Peyer's patch (tissue), 4 donors: ENCODE results near the gene SOBP. TPM values are rescaled to one million over a fixed set of nuclear protein-coding genes. Genes with fewer than 3 reads are reported as not detected.
A peak's percentile ranks its signal among the peaks of the same experiment; 100 is the strongest.

ENCODE experiments used
- DNase-seq, 3 donors: peaks; one replicate each; pipeline ENCODE4 v3.0.0-alpha.2; 2017 to 2019
- H3K27ac ChIP-seq, 4 donors: fragments of 200-600 bp; sonication (generic); one replicate each; pipeline ENCODE4 v1.5.1; 2016 to 2019
- H3K27me3 ChIP-seq, 2 donors: fragments of 200-600 bp; sonication (generic); one replicate each; pipeline ENCODE4 v1.5.1; 2019
- H3K36me3 ChIP-seq, 3 donors: fragments of 200-600 bp; sonication (generic); one replicate each; pipeline ENCODE4 v1.5.1; 2016 to 2019
- H3K4me1 ChIP-seq, 4 donors: fragments of 200-600 bp; sonication (generic); one replicate each; pipeline ENCODE4 v1.5.1; 2016 to 2019
- H3K4me3 ChIP-seq, 4 donors: fragments of 200-600 bp; sonication (generic); 1 replicate in 3 of 4; 2 replicates in 1 of 4; pipeline ENCODE4 v1.5.1; 2016 to 2019; ENCODE audit warnings: mild to moderate bottlenecking in 1 of 4
- H3K9me3 ChIP-seq, 4 donors: fragments of 200-600 bp; sonication (generic); one replicate each; pipeline ENCODE4 v1.5.1; 2016 to 2019; ENCODE audit warnings: mild to moderate bottlenecking in 1 of 4
- POLR2A ChIP-seq, 2 donors: fragments of 450-650 bp; IDR thresholded peaks; one replicate each; pipeline ENCODE4 v1.5.1; 2017; ENCODE audit warnings: antibody characterized with exemption in 2 of 2, mild to moderate bottlenecking in 2 of 2, moderate library complexity in 2 of 2
- total RNA-seq, 4 donors: library from RNA; depleted of rRNA; stranded (reverse); fragments of >200 nt; gene quantifications; one replicate each; pipeline ENCODE4 v1.1.0, GENCODE V29; 2016
- TF ChIP-seq, protein P1 (sequence below), 6 experiments: fragments of 450-650 bp in 4 of 6; fragments of 200-600 bp in 2 of 6; sonication (generic) in 1 of 6; IDR thresholded peaks; one replicate each; pipeline ENCODE4 v1.5.1; 2017 to 2019; ENCODE audit warnings: antibody characterized with exemption in 6 of 6, mild to moderate bottlenecking in 3 of 6, moderate library complexity in 1 of 6

The SOBP gene
- total RNA-seq, 4 donors from 2014 or later, result 0.35 to 13.2 (median 1.8) TPM

DNA sequence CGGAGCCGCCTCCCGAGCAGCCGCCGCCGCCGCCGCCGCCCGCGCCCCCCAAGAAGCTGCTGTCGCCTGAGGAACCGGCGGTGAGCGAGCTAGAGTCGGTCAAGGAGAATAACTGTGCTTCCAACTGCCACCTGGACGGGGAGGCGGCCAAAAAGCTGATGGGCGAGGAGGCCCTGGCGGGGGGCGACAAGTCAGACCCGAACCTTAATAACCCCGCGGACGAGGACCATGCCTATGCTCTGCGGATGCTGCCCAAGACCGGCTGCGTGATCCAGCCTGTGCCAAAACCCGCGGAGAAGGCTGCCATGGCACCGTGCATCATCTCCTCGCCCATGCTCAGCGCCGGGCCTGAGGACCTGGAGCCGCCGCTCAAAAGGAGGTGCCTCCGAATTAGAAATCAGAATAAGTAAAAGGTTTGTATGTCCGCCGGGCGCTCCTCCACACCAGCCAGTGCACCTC, 145.2 kb downstream of the SOBP start:
- Histone ChIP-seq H3K9me3 (no peaks in the 10 kb centered on the region), H3K27ac (no peak overlapping the region), H3K4me1 (peaks cover 0 to 7% (median 0%) of the 10 kb centered on the region in 4 donors), H3K4me3 (peak overlapping the region in 2 of 4 donors; percentile 41 to 52), H3K36me3 (no peaks in the 10 kb centered on the region), H3K27me3 (peaks cover 0 to 12% of the 10 kb centered on the region in 2 donors)
- TF ChIP-seq POLR2A (IDR thresholded peaks at IDR 0.05), result no peak
- TF ChIP-seq, protein P1, sequence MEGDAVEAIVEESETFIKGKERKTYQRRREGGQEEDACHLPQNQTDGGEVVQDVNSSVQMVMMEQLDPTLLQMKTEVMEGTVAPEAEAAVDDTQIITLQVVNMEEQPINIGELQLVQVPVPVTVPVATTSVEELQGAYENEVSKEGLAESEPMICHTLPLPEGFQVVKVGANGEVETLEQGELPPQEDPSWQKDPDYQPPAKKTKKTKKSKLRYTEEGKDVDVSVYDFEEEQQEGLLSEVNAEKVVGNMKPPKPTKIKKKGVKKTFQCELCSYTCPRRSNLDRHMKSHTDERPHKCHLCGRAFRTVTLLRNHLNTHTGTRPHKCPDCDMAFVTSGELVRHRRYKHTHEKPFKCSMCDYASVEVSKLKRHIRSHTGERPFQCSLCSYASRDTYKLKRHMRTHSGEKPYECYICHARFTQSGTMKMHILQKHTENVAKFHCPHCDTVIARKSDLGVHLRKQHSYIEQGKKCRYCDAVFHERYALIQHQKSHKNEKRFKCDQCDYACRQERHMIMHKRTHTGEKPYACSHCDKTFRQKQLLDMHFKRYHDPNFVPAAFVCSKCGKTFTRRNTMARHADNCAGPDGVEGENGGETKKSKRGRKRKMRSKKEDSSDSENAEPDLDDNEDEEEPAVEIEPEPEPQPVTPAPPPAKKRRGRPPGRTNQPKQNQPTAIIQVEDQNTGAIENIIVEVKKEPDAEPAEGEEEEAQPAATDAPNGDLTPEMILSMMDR (IDR thresholded peaks at IDR 0.05), result no peak
- DNase-seq, result no peak

DNA sequence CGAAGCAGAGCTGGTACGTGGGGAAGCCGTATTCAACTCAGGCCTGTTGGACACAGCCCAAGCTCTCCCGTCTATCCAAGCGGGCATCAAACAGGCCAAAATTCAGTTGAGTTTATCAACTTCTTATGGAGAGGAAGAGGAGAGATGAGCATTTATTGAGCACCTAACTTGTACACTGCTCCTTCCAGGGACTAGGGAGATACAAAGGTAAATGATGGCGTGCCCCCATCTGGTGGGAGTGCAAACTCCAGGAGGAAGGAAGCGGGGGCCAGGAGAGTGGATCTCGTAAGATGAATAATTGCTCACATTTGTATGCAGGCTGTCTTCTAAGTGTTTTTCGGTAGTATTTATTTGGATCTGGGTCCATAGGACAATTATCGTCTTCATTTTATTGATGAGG, 146.6 kb downstream of the SOBP start:
- Histone ChIP-seq H3K36me3 (no peaks in the 10 kb centered on the region), H3K27ac (no peak overlapping the region), H3K4me1 (peaks cover 0 to 6% (median 0%) of the 10 kb centered on the region in 4 donors), H3K4me3 (no peak overlapping the region), H3K9me3 (no peaks in the 10 kb centered on the region), H3K27me3 (peaks cover 0 to 12% of the 10 kb centered on the region in 2 donors)
- no peak for TF ChIP-seq POLR2A (IDR thresholded peaks at IDR 0.05)
- TF ChIP-seq, protein P1 (IDR thresholded peaks at IDR 0.05), result no peak
- DNase-seq, result no peak

DNA sequence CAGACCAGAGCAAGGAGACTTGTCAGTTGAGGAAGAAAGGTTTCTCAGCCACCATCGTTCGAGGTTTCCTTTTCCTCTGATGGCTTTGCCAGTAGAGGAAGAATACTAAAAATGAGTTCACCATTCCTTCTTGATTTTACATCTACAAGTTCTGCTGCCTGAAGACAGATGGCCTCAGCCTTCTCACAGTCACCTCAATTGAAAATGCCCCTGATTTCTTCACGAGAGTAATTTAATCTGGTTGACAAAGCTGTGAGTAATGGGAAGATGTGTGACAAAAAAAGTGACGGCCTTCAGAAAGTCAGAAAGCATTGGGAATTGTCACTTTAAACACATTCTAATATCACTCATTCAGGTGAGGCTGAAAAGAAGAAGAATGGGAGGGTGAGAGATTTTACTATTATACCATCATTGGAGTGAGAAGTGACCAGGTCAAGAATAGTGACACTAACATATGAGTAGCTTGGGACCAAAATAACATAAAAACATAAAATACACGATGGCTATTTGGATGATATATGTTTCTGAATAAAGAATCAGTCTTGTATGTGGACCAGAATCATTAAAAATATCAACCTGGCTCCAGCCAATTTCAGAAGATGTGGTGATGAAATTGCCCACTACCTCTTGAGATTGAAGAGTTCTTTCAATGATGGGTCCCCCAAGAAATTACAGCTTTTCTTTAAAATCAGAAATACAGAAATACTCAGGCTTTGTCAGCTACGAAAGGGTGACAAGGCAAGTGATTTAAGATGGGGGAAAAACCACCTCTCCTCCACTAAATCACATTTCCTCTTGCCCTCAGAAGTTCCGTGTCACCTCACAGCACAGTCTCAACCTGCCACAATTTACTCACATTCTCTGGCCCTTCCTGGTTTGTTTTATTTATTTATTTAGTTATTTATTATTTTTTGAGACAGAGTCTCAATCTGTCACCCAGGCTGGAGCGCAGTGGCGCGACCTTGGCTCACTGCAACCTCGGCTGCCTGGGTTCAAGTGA, 147.7 kb downstream of the SOBP start:
- Histone ChIP-seq H3K4me1 (peaks cover 0 to 6% (median 0%) of the 10 kb centered on the region in 4 donors), H3K36me3 (no peaks in the 10 kb centered on the region), H3K27me3 (peaks cover 0 to 12% of the 10 kb centered on the region in 2 donors), H3K9me3 (no peaks in the 10 kb centered on the region), H3K27ac (no peak overlapping the region), H3K4me3 (no peak overlapping the region)
- TF ChIP-seq, protein P1 (IDR thresholded peaks at IDR 0.05), result no peak
- TF ChIP-seq POLR2A (IDR thresholded peaks at IDR 0.05), result no peak
- no peak for DNase-seq

DNA sequence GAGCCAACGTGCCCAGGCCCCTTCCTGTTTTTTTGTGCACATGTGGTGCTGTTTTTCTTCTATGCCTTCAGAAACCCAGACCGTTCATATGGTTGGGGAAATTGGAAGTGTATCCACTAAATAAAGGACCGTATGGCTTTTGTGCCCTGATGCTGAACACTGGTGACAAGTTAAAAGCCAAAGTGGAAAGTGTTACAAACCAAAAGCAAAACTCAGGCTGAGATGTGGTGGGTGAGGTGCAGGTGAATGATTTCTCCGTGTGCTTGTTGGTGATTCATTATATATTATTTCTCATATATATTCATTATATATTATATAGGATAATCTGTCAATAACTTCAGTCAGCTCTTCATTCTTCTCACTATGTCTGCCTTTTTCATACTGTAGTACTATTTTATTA, 148.6 kb downstream of the SOBP start:
- Histone ChIP-seq H3K4me3 (no peak overlapping the region), H3K9me3 (no peaks in the 10 kb centered on the region), H3K4me1 (peaks cover 0 to 6% (median 2%) of the 10 kb centered on the region in 4 donors), H3K36me3 (no peaks in the 10 kb centered on the region), H3K27me3 (peaks cover 0 to 12% of the 10 kb centered on the region in 2 donors), H3K27ac (no peak overlapping the region)
- TF ChIP-seq, protein P1 (IDR thresholded peaks at IDR 0.05), result no peak
- DNase-seq, result no peak

DNA sequence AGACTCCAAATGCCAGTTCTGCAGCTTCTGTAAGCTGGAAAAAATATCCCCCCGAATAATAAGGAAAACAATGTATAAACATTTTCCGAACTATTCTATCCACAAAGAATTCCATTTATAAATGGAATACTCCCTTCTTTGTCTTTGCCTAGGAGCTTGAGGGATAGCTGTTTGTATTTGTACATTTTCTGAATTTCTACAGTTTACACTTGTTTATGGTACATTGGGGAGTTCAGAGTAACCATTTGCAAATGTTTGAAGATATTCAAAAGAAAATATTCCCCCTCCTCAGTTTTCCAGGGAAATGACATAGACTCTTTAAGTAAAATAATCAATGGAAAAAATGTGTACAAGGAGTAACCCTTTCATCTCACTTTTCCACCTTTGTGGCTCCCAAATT, 149.6 kb downstream of the SOBP start:
- Histone ChIP-seq H3K9me3 (no peaks in the 10 kb centered on the region), H3K36me3 (no peaks in the 10 kb centered on the region), H3K4me1 (peaks cover 0 to 4% (median under 1%) of the 10 kb centered on the region in 4 donors), H3K4me3 (no peak overlapping the region), H3K27ac (no peak overlapping the region), H3K27me3 (peaks cover 0 to 4% of the 10 kb centered on the region in 2 donors)
- no peak for DNase-seq
- TF ChIP-seq, protein P1 (IDR thresholded peaks at IDR 0.05), result no peak
- no peak for TF ChIP-seq POLR2A (IDR thresholded peaks at IDR 0.05)
